Stimulated activated memory B cell treated with anti-CD40 and anti-IgM and Interleukin-4, amounts not matched to agents 10 μg/mL and 1 μg/mL and 100 μg/mL, for 72 hours (primary cell): ENCODE data around the gene CFAP45.

ENCODE experiments used
- ATAC-seq: fragments of 150-1000 bp; cut with Tn5 transposase; 2 replicates; pipeline ENCODE4 v1.10.0; 2021
- H3K27ac Mint-ChIP-seq: one replicate; pipeline ENCODE4 v1.8.0; 2022; ENCODE audit warnings: mild to moderate bottlenecking, mixed read lengths
- H3K27me3 Mint-ChIP-seq: one replicate; pipeline ENCODE4 v1.8.0; 2022; ENCODE audit warnings: mixed read lengths
- H3K36me3 Mint-ChIP-seq: one replicate; pipeline ENCODE4 v1.8.0; 2022; ENCODE audit warnings: mixed read lengths
- H3K4me1 Mint-ChIP-seq: one replicate; pipeline ENCODE4 v1.8.0; 2022; ENCODE audit warnings: mixed read lengths
- H3K4me3 Mint-ChIP-seq: one replicate; pipeline ENCODE4 v1.8.0; 2022; ENCODE audit warnings: mild to moderate bottlenecking, moderate library complexity, mixed read lengths
- H3K9me3 Mint-ChIP-seq: one replicate; pipeline ENCODE4 v1.8.0; 2022; ENCODE audit warnings: mixed read lengths

The CFAP45 gene

GRCh38 chr1:159848326-159848725 lies 51.6 kb downstream of the CFAP45 start:
- Mint-ChIP-seq H3K27me3 (peaks cover 53% of the 10 kb centered on the region), H3K27ac (no peak overlapping the region), H3K4me3 (no peak overlapping the region), H3K4me1 (no peaks in the 10 kb centered on the region), H3K36me3 (no peaks in the 10 kb centered on the region), H3K9me3 (no peaks in the 10 kb centered on the region)
- ATAC-seq, result no peak

GRCh38 chr1:159847231-159847630 lies 52.7 kb downstream of the CFAP45 start:
- ATAC-seq, result no peak
- Mint-ChIP-seq H3K27ac (no peak overlapping the region), H3K9me3 (no peaks in the 10 kb centered on the region), H3K27me3 (peaks cover 58% of the 10 kb centered on the region), H3K36me3 (no peaks in the 10 kb centered on the region), H3K4me1 (no peaks in the 10 kb centered on the region), H3K4me3 (no peak overlapping the region)

GRCh38 chr1:159845751-159846629 lies 54.0 kb downstream of the CFAP45 start:
- ATAC-seq, result no peak
- Mint-ChIP-seq H3K9me3 (no peaks in the 10 kb centered on the region), H3K4me1 (no peaks in the 10 kb centered on the region), H3K27ac (no peak overlapping the region), H3K36me3 (peaks cover 4% of the 10 kb centered on the region), H3K4me3 (no peak overlapping the region), H3K27me3 (peaks cover 68% of the 10 kb centered on the region)

- H3K4me3 Mint-ChIP-seq, result no peak overlapping the region
- no peaks in the 10 kb centered on the region for H3K9me3 Mint-ChIP-seq
- H3K27me3 Mint-ChIP-seq, result peaks cover 63% of the 10 kb centered on the region
- no peak overlapping the region for H3K27ac Mint-ChIP-seq
- no peak for ATAC-seq
- H3K4me1 Mint-ChIP-seq, result peaks cover 9% of the 10 kb centered on the region
- H3K36me3 Mint-ChIP-seq, result peaks cover 4% of the 10 kb centered on the region
These were observed 56.5 kb downstream of the CFAP45 start for GRCh38 chr1:159843459-159843858.

- peaks cover 10% of the 10 kb centered on the region for H3K4me1 Mint-ChIP-seq
- no peak overlapping the region for H3K27ac Mint-ChIP-seq
- no peaks in the 10 kb centered on the region for H3K9me3 Mint-ChIP-seq
- peaks cover 49% of the 10 kb centered on the region for H3K27me3 Mint-ChIP-seq
- no peak overlapping the region for H3K4me3 Mint-ChIP-seq
- H3K36me3 Mint-ChIP-seq, result peaks cover 4% of the 10 kb centered on the region
- no peak for ATAC-seq
These were observed 58.2 kb downstream of the CFAP45 start for GRCh38 chr1:159841749-159842148.

- H3K27me3 Mint-ChIP-seq, result peaks cover 25% of the 10 kb centered on the region
- peaks cover 10% of the 10 kb centered on the region for H3K4me1 Mint-ChIP-seq
- no peak overlapping the region for H3K27ac Mint-ChIP-seq
- peaks cover 4% of the 10 kb centered on the region for H3K36me3 Mint-ChIP-seq
- ATAC-seq, result peak; percentile 46
- H3K4me3 Mint-ChIP-seq, result no peak overlapping the region
- H3K9me3 Mint-ChIP-seq, result no peaks in the 10 kb centered on the region
These were observed 60.7 kb downstream of the CFAP45 start for GRCh38 chr1:159839116-159839849.

- Mint-ChIP-seq H3K9me3 (no peaks in the 10 kb centered on the region), H3K27ac (no peak overlapping the region), H3K4me1 (peaks cover 10% of the 10 kb centered on the region), H3K36me3 (peaks cover 4% of the 10 kb centered on the region), H3K4me3 (no peak overlapping the region), H3K27me3 (peaks cover 20% of the 10 kb centered on the region)
- peak; percentile 72 for ATAC-seq
These were observed 61.2 kb downstream of the CFAP45 start for GRCh38 chr1:159838715-159839114.

- Mint-ChIP-seq H3K36me3 (no peaks in the 10 kb centered on the region), H3K4me3 (no peak overlapping the region), H3K27me3 (no peaks in the 10 kb centered on the region), H3K27ac (no peak overlapping the region), H3K4me1 (peaks cover 10% of the 10 kb centered on the region), H3K9me3 (no peaks in the 10 kb centered on the region)
- no peak for ATAC-seq
These were observed 64.0 kb downstream of the CFAP45 start for GRCh38 chr1:159835862-159836525.

GRCh38 chr1:159835356-159835755 lies 64.6 kb downstream of the CFAP45 start:
- no peaks in the 10 kb centered on the region for H3K27me3 Mint-ChIP-seq
- no peak for ATAC-seq
- H3K27ac Mint-ChIP-seq, result no peak overlapping the region
- H3K4me1 Mint-ChIP-seq, result peaks cover 10% of the 10 kb centered on the region
- no peak overlapping the region for H3K4me3 Mint-ChIP-seq
- no peaks in the 10 kb centered on the region for H3K9me3 Mint-ChIP-seq
- H3K36me3 Mint-ChIP-seq, result no peaks in the 10 kb centered on the region

GRCh38 chr1:159832309-159832708 lies 67.7 kb downstream of the CFAP45 start:
- Mint-ChIP-seq H3K27ac (no peak overlapping the region), H3K36me3 (no peaks in the 10 kb centered on the region), H3K4me3 (no peak overlapping the region), H3K27me3 (no peaks in the 10 kb centered on the region), H3K4me1 (peaks cover 14% of the 10 kb centered on the region), H3K9me3 (no peaks in the 10 kb centered on the region)
- no peak for ATAC-seq

GRCh38 chr1:159831412-159832141 lies 68.4 kb downstream of the CFAP45 start:
- H3K4me1 Mint-ChIP-seq, result peaks cover 19% of the 10 kb centered on the region
- H3K27ac Mint-ChIP-seq, result no peak overlapping the region
- H3K27me3 Mint-ChIP-seq, result peaks cover 7% of the 10 kb centered on the region
- no peaks in the 10 kb centered on the region for H3K9me3 Mint-ChIP-seq
- H3K36me3 Mint-ChIP-seq, result no peaks in the 10 kb centered on the region
- H3K4me3 Mint-ChIP-seq, result no peak overlapping the region
- no peak for ATAC-seq

GRCh38 chr1:159830722-159831121 lies 69.2 kb downstream of the CFAP45 start:
- no peak overlapping the region for H3K27ac Mint-ChIP-seq
- H3K27me3 Mint-ChIP-seq, result peaks cover 16% of the 10 kb centered on the region
- H3K4me3 Mint-ChIP-seq, result no peak overlapping the region
- no peak for ATAC-seq
- H3K4me1 Mint-ChIP-seq, result peaks cover 28% of the 10 kb centered on the region
- H3K36me3 Mint-ChIP-seq, result no peaks in the 10 kb centered on the region
- H3K9me3 Mint-ChIP-seq, result no peaks in the 10 kb centered on the region

- Mint-ChIP-seq H3K4me3 (no peak overlapping the region), H3K36me3 (no peaks in the 10 kb centered on the region), H3K4me1 (peaks cover 28% of the 10 kb centered on the region), H3K27me3 (peaks cover 24% of the 10 kb centered on the region), H3K27ac (no peak overlapping the region), H3K9me3 (no peaks in the 10 kb centered on the region)
- ATAC-seq, result no peak
These were observed 70.0 kb downstream of the CFAP45 start for GRCh38 chr1:159829822-159830465.

- no peak overlapping the region for H3K27ac Mint-ChIP-seq
- peaks cover 30% of the 10 kb centered on the region for H3K27me3 Mint-ChIP-seq
- peaks cover 28% of the 10 kb centered on the region for H3K4me1 Mint-ChIP-seq
- H3K4me3 Mint-ChIP-seq, result no peak overlapping the region
- no peaks in the 10 kb centered on the region for H3K9me3 Mint-ChIP-seq
- peak; percentile 86 for ATAC-seq
- H3K36me3 Mint-ChIP-seq, result no peaks in the 10 kb centered on the region
These were observed 70.7 kb downstream of the CFAP45 start for GRCh38 chr1:159829273-159829634.
